Measurements from ENCODE around the gene ADGRF3. TPM values are rescaled to one million over a fixed set of nuclear protein-coding genes. Genes with fewer than 3 reads are reported as not detected.
"Not testable (repeated sequence)": the region's sequence is repeated elsewhere in the genome, so short reads cannot be mapped to it uniquely, and the experiment has no call there.

Gene ADGRF3
- total RNA-seq: 1.1 TPM in 1 of 2 replicates, not detected in the other
- polyA plus RNA-seq (2012): 0.43 TPM

- peak; percentile 63 for DNase-seq (ENCODE audit: low read depth)
Measured at GRCh38 chr2:26346454-26347053, at the start of gene ADGRF3. ADGRF3 (minus strand) TSS chr2:26346789; CDS start chr2:26346234, 555 bp downstream.

DNA sequence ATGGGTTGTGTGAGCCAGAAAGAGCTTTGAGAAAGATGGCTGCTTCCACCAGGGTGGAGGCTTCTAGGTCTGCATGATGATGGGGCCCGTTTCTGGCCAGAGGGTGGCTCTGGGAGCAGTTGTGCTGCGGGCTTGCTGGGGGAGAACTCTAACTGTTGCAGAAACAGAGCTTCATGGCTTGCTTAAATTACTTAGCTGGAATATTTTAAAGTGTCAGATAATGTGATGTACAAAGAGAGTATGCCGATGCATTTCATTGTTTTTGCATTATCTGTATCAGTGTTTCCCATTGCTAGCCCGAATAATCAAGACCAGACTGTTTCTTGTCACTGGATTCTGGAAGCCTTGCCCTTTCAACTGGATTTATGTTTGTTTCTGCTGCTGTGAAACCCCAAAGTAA lies 48.8 kb upstream of the ADGRF3 start:
- DNase-seq (ENCODE audit: low read depth): no peak

GRCh38 chr2:26394694-26395093 lies 48.1 kb upstream of the ADGRF3 start:
- DNase-seq (ENCODE audit: low read depth): no peak

GRCh38 chr2:26387189-26387588 lies 40.6 kb upstream of the ADGRF3 start:
- DNase-seq (ENCODE audit: low read depth): no peak

- no peak for DNase-seq (ENCODE audit: low read depth)
Measured at GRCh38 chr2:26384597-26384996, 38.0 kb upstream of the ADGRF3 start.

DNA sequence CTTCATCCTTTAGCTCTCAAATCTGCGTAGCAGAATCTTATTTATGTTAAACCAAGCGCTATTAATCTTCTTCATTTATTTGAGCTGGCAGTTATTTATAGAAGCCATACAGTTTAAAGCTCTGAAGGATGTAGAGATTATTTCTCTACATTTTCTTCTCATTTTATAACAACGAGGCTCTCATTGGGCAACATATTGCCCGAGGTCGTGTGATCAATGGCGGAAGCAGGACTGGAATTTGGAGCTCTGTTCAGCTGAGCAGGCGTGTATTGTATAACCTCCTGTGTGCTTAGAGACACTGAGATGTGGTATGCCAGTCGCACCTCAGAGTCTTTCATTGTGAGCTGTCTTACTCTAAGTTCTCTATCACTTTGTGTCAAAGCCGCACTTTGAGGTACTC lies 37.6 kb upstream of the ADGRF3 start:
- no peak for DNase-seq (ENCODE audit: low read depth)

DNA sequence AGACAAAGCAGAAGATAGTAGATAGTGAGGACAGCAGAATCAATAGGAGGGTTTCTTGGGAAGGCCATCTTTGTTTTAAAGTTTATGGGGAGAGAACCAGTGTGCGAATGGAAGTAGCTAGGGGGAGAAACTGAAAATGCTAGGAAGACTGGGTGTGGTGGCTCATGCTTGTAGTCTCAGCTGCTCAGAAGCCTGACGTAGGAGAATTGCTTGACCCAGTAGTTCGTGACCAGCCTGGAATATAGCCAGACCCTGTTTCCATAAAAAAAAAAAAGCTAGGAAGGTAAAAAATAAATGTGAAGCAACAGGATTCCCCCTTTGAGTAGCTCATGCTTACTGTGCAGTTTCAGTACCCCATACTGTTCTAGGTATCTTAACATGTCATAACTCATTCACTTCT lies 36.0 kb upstream of the ADGRF3 start:
- no peak for DNase-seq (ENCODE audit: low read depth)

GRCh38 chr2:26380281-26380680 lies 33.7 kb upstream of the ADGRF3 start:
- no peak for DNase-seq (ENCODE audit: low read depth)

DNA sequence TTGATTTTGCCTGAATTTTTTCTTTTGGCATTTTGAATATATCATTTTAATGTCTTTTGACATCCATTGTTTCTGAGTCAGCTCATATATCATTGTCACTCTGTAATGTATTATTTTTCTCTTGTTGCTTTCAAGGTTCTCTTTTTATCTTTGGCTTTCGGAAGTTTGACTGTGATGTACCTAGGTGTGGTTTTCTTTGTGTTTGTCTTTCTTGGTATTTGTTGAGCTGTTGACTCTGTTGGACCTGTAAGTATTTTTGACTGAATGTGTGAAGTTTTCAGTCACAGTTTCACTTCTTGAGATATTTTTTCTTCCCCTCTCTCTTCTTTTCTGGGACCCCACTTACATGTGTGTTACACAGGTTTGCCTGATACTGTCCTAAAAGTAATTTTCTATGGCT lies 30.2 kb upstream of the ADGRF3 start:
- DNase-seq (ENCODE audit: low read depth): no peak

DNA sequence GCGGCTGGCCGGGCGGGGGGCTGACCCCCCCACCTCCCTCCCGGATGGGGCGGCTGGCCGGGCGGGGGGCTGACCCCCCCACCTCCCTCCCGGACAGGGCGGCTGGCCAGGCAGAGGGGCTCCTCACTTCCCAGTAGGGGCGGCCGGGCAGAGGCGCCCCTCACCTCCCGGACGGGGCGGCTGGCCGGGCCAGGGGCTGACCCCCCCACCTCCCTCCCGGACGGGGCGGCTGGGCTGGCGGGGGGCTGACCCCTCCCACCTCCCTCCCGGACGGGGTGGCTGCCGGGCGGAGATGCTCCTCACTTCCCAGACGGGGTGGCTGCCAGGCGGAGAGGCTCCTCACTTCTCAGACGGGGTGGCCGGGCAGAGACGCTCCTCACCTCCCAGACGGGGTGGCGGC lies 24.3 kb upstream of the ADGRF3 start:
- DNase-seq (ENCODE audit: low read depth): not testable (repeated sequence)

- not testable (repeated sequence) for DNase-seq (ENCODE audit: low read depth)
Measured at GRCh38 chr2:26369664-26370063, 23.1 kb upstream of the ADGRF3 start.

DNA sequence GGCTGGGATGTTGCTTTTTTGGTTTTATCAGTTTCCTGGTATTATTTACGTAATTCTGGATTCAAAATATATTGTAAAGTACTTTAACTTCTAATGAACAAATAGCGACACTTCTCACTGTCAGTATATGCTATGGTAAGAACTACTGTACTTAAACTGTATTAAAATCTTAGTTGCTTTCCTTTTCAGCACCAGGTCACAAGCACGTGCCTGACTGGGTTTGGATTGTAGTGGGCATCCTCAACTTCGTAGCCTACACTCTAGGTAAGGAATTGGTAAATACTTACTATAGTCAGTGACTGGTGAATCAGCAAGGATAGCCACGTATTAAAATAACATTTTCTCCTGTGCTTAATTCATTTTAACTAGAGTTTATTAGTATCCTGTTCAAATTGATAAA lies 20.4 kb upstream of the ADGRF3 start:
- no peak for DNase-seq (ENCODE audit: low read depth)

- DNase-seq (ENCODE audit: low read depth): no peak
Measured at GRCh38 chr2:26364669-26365068, 18.1 kb upstream of the ADGRF3 start.

DNA sequence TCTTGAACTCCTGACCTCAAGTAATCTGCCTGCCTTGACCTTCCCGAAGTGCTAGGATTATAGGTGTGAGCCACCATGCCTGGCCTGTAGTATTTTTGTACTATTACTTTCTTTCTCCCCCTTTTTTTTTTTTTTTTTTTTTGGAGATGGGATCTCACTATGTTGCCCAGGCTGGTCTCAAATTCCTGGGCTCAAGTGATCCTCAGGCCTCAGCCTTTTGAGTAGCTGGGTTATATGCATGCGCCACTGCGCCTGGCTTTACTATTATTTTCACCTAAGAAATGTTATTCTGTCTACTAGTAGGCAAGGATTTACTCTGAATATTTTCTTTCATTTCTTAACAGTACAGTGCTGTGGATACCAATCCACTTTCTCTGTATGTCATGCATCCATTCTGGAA lies 17.4 kb upstream of the ADGRF3 start:
- DNase-seq (ENCODE audit: low read depth): no peak

GRCh38 chr2:26363323-26363722 lies 16.7 kb upstream of the ADGRF3 start:
- no peak for DNase-seq (ENCODE audit: low read depth)

DNA sequence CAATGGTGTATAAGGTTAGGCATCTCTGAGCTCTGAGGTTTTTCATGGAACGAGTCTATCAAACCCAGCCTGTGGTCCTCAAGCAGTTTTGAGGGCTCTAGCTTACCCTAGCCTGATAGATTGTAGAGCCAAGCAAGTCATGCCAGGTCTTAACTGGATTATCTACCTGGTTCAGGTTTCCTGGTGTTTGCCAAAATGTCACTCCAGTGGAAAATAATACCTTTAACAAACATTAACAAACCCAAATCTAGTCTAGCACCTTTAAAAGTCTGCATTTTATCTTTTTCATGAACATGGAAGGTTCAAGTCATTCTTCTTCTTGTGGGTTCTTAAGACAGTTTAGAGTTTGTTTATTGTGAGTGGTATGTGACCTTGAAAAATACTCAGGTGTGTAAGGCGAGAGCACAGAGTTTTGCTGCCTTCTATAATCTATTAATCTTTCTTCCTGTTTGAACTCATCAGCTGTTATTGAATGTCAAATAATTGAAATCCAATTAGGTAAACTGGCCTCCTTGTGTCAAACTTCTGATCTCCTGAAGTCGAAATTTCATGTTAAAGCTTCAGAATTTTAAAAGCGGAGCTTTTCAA lies 13.4 kb upstream of the ADGRF3 start:
- no peak for DNase-seq (ENCODE audit: low read depth)

DNA sequence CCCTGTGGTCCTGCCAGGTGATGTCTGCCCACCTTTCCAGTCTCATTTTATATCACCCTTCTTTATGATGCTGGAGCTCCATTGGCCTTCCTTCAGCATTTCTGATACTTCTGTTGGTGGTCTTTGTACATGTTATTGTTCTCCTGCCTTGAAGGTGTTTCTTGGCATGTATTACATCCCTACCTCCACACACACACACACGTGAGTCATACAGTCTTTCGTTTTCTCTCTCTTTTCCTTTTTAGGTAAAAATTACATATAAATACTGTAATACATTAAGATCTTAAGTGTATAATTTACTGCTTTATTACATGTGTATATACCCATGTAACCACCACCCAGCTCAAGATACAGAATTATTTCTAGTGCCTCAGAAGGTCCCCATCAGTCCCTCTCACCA lies 10.2 kb upstream of the ADGRF3 start:
- no peak for DNase-seq (ENCODE audit: low read depth)

GRCh38 chr2:26356111-26356510 lies 9.5 kb upstream of the ADGRF3 start:
- no peak for DNase-seq (ENCODE audit: low read depth)

DNA sequence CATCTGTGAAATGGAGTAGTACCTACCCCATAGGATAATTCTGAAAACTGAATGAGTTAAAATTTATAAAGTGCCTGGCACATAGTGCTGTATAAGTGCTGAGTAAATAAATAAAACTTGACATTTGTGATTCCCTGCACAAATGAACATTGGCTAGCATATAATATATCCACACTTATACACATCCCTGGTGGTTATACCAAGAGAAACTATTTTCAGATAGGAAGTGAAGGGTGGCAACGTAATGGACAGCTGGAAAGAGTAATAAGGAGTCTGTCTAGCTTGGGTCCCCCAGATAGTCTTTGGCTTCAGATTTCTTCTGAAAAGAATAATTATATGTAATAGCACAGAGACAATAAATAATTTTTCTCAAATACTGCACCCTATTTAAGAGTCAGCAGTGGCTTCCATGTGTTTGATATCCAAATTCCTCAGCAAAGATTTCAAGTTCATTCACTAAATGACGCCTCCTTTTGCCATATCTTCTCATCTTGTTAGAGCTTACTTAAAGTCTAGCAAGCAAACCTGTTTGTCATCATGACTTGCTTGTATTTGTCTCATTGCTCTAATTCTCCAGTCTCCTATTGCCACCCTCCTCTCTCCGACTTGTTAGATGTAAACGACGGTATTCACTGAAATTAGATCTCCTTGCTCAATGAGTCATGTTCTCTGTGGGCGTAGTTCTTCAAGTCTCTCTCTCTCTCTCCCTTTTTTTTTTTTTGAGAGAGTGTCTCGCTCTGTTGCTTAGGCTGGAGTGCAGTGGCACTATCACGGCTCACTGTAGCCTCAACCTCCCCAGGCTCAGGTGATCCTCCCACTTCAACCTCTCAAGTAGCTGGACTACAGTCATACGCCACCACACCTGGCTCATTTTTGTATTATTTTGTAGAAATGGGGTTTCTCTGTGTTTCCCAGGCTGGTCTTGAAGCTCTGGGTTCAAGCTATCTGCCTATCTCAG lies 8.7 kb upstream of the ADGRF3 start:
- peak; percentile 90 for DNase-seq (ENCODE audit: low read depth)

DNA sequence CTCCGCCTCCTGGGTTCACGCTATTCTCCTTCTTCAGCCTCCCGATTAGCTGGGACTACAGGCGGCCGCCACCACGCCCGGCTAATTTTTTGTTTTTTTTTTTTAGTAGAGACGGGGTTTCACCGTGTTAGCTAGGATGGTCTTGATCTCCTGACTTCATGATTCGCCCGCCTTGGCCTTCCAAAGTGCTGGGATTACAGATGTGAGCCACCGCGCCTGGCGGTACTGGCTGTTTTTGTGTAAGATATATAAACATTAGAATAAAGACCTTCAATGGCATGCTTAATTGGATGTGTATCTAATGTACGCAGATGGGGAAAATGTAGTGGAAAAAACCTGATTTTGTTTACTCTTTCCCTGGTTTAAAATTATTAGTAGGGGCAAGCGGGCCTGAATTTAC lies 7.9 kb upstream of the ADGRF3 start:
- DNase-seq (ENCODE audit: low read depth): not testable (repeated sequence)

- no peak for DNase-seq (ENCODE audit: low read depth)
Measured at GRCh38 chr2:26352892-26353291, 6.3 kb upstream of the ADGRF3 start.

GRCh38 chr2:26351375-26352090 lies 4.9 kb upstream of the ADGRF3 start:
- DNase-seq (ENCODE audit: low read depth): no peak
